ENCODE measurements around the gene SERPINA5. TPM values are rescaled to one million over a fixed set of nuclear protein-coding genes. Genes with fewer than 3 reads are reported as not detected.

Gene SERPINA5
- total and polyA plus RNA-seq, 10 of the 15 experiments (the other 5 are each of a cell fraction or from before 2014, with no cell fraction given): 0.90 TPM; not detected in 9

Other genes starting within 250 kb of the SERPINA5 start
Only the 7 nearest of the 8 such genes appear.
- gene SERPINA1, start 192.8 kb upstream of the SERPINA5 start, total RNA-seq (2014; rRNA removed): 0.40 and 0.87 TPM in 2 replicates
- 0.45 and 0.60 TPM in 2 replicates for gene SERPINA1, start 192.8 kb upstream of the SERPINA5 start, total RNA-seq (2014; rRNA removed; fragmentation: Illumina TruSeq; extraction: Trizol)
- gene SERPINA1, start 192.8 kb upstream of the SERPINA5 start, total RNA-seq (2021): 5.1 and 6.6 TPM in 2 replicates
- 3.1 and 3.5 TPM in 2 replicates for gene SERPINA1, start 192.8 kb upstream of the SERPINA5 start, polyA plus RNA-seq (2011; rRNA removed)
- 0.36 and 0.90 TPM in 2 replicates for gene SERPINA1, start 192.8 kb upstream of the SERPINA5 start, polyA plus RNA-seq (2014; fragmentation: Illumina TruSeq; extraction: Trizol)
- under 1 TPM; 0.29 to 0.62 TPM for gene SERPINA1, start 192.8 kb upstream of the SERPINA5 start, polyA plus RNA-seq (2014; fragmentation: Nextera tagmentation; extraction: Ambion mirVana)
- gene SERPINA1, start 192.8 kb upstream of the SERPINA5 start, polyA plus RNA-seq (2014; rRNA removed): 0.33 and 1.0 TPM in 2 replicates
- under 1 TPM; 0.16 to 0.17 TPM for gene SERPINA1, start 192.8 kb upstream of the SERPINA5 start, polyA plus RNA-seq (2016; fragmentation: Nextera tagmentation; extraction: Ambion mirVana)
- not detected in 2 replicates for gene SERPINA11, start 128.6 kb upstream of the SERPINA5 start, total RNA-seq (2014; rRNA removed)
- not detected in 2 replicates for gene SERPINA11, start 128.6 kb upstream of the SERPINA5 start, total RNA-seq (2014; rRNA removed; fragmentation: Illumina TruSeq; extraction: Trizol)
- gene SERPINA11, start 128.6 kb upstream of the SERPINA5 start, total RNA-seq (2021): not detected in 2 replicates
- not detected in 2 replicates for gene SERPINA11, start 128.6 kb upstream of the SERPINA5 start, polyA plus RNA-seq (2011; rRNA removed)
- not detected in 2 replicates for gene SERPINA11, start 128.6 kb upstream of the SERPINA5 start, polyA plus RNA-seq (2014; fragmentation: Illumina TruSeq; extraction: Trizol)
- not detected for gene SERPINA11, start 128.6 kb upstream of the SERPINA5 start, polyA plus RNA-seq (2014; fragmentation: Nextera tagmentation; extraction: Ambion mirVana)
- not detected in 2 replicates for gene SERPINA11, start 128.6 kb upstream of the SERPINA5 start, polyA plus RNA-seq (2014; rRNA removed)
- gene SERPINA11, start 128.6 kb upstream of the SERPINA5 start, polyA plus RNA-seq (2016; fragmentation: Nextera tagmentation; extraction: Ambion mirVana): under 1 TPM in 1 of 2 experiments, not detected in 1; 0.11 TPM
- not detected in 2 replicates for gene SERPINA9, start 105.2 kb upstream of the SERPINA5 start, total RNA-seq (2014; rRNA removed)
- not detected in 2 replicates for gene SERPINA9, start 105.2 kb upstream of the SERPINA5 start, total RNA-seq (2014; rRNA removed; fragmentation: Illumina TruSeq; extraction: Trizol)
- not detected in 2 replicates for gene SERPINA9, start 105.2 kb upstream of the SERPINA5 start, total RNA-seq (2021)
- gene SERPINA9, start 105.2 kb upstream of the SERPINA5 start, polyA plus RNA-seq (2011; rRNA removed): 0.05 TPM in 1 of 2 replicates, not detected in the other
- gene SERPINA9, start 105.2 kb upstream of the SERPINA5 start, polyA plus RNA-seq (2014; fragmentation: Illumina TruSeq; extraction: Trizol): not detected in 2 replicates
- gene SERPINA9, start 105.2 kb upstream of the SERPINA5 start, polyA plus RNA-seq (2014; fragmentation: Nextera tagmentation; extraction: Ambion mirVana): not detected
- not detected in 2 replicates for gene SERPINA9, start 105.2 kb upstream of the SERPINA5 start, polyA plus RNA-seq (2014; rRNA removed)
- gene SERPINA9, start 105.2 kb upstream of the SERPINA5 start, polyA plus RNA-seq (2016; fragmentation: Nextera tagmentation; extraction: Ambion mirVana): not detected
- gene SERPINA12, start 72.0 kb upstream of the SERPINA5 start, total RNA-seq (2014; rRNA removed): not detected in 2 replicates
- not detected in 2 replicates for gene SERPINA12, start 72.0 kb upstream of the SERPINA5 start, total RNA-seq (2014; rRNA removed; fragmentation: Illumina TruSeq; extraction: Trizol)
- not detected in 2 replicates for gene SERPINA12, start 72.0 kb upstream of the SERPINA5 start, total RNA-seq (2021)
- gene SERPINA12, start 72.0 kb upstream of the SERPINA5 start, polyA plus RNA-seq (2011; rRNA removed): not detected in 2 replicates
- not detected in 2 replicates for gene SERPINA12, start 72.0 kb upstream of the SERPINA5 start, polyA plus RNA-seq (2014; fragmentation: Illumina TruSeq; extraction: Trizol)
- not detected for gene SERPINA12, start 72.0 kb upstream of the SERPINA5 start, polyA plus RNA-seq (2014; fragmentation: Nextera tagmentation; extraction: Ambion mirVana)
- not detected in 2 replicates for gene SERPINA12, start 72.0 kb upstream of the SERPINA5 start, polyA plus RNA-seq (2014; rRNA removed)
- gene SERPINA12, start 72.0 kb upstream of the SERPINA5 start, polyA plus RNA-seq (2016; fragmentation: Nextera tagmentation; extraction: Ambion mirVana): not detected
- gene SERPINA4, start 20.0 kb upstream of the SERPINA5 start, total RNA-seq (2014; rRNA removed): not detected in 2 replicates
- gene SERPINA4, start 20.0 kb upstream of the SERPINA5 start, total RNA-seq (2014; rRNA removed; fragmentation: Illumina TruSeq; extraction: Trizol): not detected in 2 replicates
- gene SERPINA4, start 20.0 kb upstream of the SERPINA5 start, total RNA-seq (2021): 0.13 TPM in 1 of 2 replicates, not detected in the other
- 0.04 TPM in 1 of 2 replicates, not detected in the other for gene SERPINA4, start 20.0 kb upstream of the SERPINA5 start, polyA plus RNA-seq (2011; rRNA removed)
- gene SERPINA4, start 20.0 kb upstream of the SERPINA5 start, polyA plus RNA-seq (2014; fragmentation: Illumina TruSeq; extraction: Trizol): not detected in 2 replicates
- gene SERPINA4, start 20.0 kb upstream of the SERPINA5 start, polyA plus RNA-seq (2014; fragmentation: Nextera tagmentation; extraction: Ambion mirVana): not detected
- not detected in 2 replicates for gene SERPINA4, start 20.0 kb upstream of the SERPINA5 start, polyA plus RNA-seq (2014; rRNA removed)
- not detected for gene SERPINA4, start 20.0 kb upstream of the SERPINA5 start, polyA plus RNA-seq (2016; fragmentation: Nextera tagmentation; extraction: Ambion mirVana)
- not detected in 2 replicates for gene SERPINA3, start 31.0 kb downstream of the SERPINA5 start, total RNA-seq (2014; rRNA removed)
- not detected in 2 replicates for gene SERPINA3, start 31.0 kb downstream of the SERPINA5 start, total RNA-seq (2014; rRNA removed; fragmentation: Illumina TruSeq; extraction: Trizol)
- gene SERPINA3, start 31.0 kb downstream of the SERPINA5 start, total RNA-seq (2021): 2.2 and 2.6 TPM in 2 replicates
- not detected in 2 replicates for gene SERPINA3, start 31.0 kb downstream of the SERPINA5 start, polyA plus RNA-seq (2011; rRNA removed)
- gene SERPINA3, start 31.0 kb downstream of the SERPINA5 start, polyA plus RNA-seq (2014; fragmentation: Illumina TruSeq; extraction: Trizol): not detected in 2 replicates
- gene SERPINA3, start 31.0 kb downstream of the SERPINA5 start, polyA plus RNA-seq (2014; fragmentation: Nextera tagmentation; extraction: Ambion mirVana): not detected
- gene SERPINA3, start 31.0 kb downstream of the SERPINA5 start, polyA plus RNA-seq (2014; rRNA removed): not detected in 2 replicates
- not detected for gene SERPINA3, start 31.0 kb downstream of the SERPINA5 start, polyA plus RNA-seq (2016; fragmentation: Nextera tagmentation; extraction: Ambion mirVana)
- gene GSC, start 188.7 kb downstream of the SERPINA5 start, total RNA-seq (2014; rRNA removed): not detected in 2 replicates
- gene GSC, start 188.7 kb downstream of the SERPINA5 start, total RNA-seq (2014; rRNA removed; fragmentation: Illumina TruSeq; extraction: Trizol): not detected in 2 replicates
- gene GSC, start 188.7 kb downstream of the SERPINA5 start, total RNA-seq (2021): not detected in 2 replicates
- not detected in 2 replicates for gene GSC, start 188.7 kb downstream of the SERPINA5 start, polyA plus RNA-seq (2011; rRNA removed)
- not detected in 2 replicates for gene GSC, start 188.7 kb downstream of the SERPINA5 start, polyA plus RNA-seq (2014; fragmentation: Illumina TruSeq; extraction: Trizol)
- not detected for gene GSC, start 188.7 kb downstream of the SERPINA5 start, polyA plus RNA-seq (2014; fragmentation: Nextera tagmentation; extraction: Ambion mirVana)
- not detected in 2 replicates for gene GSC, start 188.7 kb downstream of the SERPINA5 start, polyA plus RNA-seq (2014; rRNA removed)
- gene GSC, start 188.7 kb downstream of the SERPINA5 start, polyA plus RNA-seq (2016; fragmentation: Nextera tagmentation; extraction: Ambion mirVana): not detected